GM12878 (cell line): Measurements from ENCODE around the gene TCF7L1. TPM values are rescaled to one million over a fixed set of nuclear protein-coding genes. Genes with fewer than 3 reads are reported as not detected.

Experiments
- ATAC-seq: fragments of 200-7000 bp; cut with Tn5 transposase; 3 replicates; pipeline ENCODE4 v1.9.1; 2020; ENCODE audit warnings: mild to moderate bottlenecking, moderate library complexity
- BruUV-seq: library from RNA; stranded (reverse); fragments of 400-500 nt; replicated peaks from 2 replicates; lab custom pipeline; 2021; lab: Mats Ljungman, UMichigan
- CTCF ChIA-PET: fragments of 300-600 bp; sonication (Branson Sonifier 250); formaldehyde crosslinking; extraction: SDS; loops from one replicate; lab custom pipeline; 2021; ENCODE audit warnings: inconsistent platforms; lab: Yijun Ruan, JAX
- POLR2A ChIA-PET: fragments of 350-600 bp; formaldehyde crosslinking; extraction: SDS; loops from one replicate; lab custom pipeline; 2021; ENCODE audit warnings: inconsistent platforms; lab: Charles Lee
- RAD21 ChIA-PET: fragments of 300-600 bp; sonication (Branson Sonifier 250); formaldehyde crosslinking; loops from one replicate; lab custom pipeline; 2023; ENCODE audit warnings: antibody characterized with exemption; ENCODE audit not compliant: unreplicated experiment; lab: Charles Lee
- SMC1A ChIA-PET: fragments of 300-600 bp; sonication (Branson Sonifier 250); formaldehyde crosslinking; loops from one replicate; lab custom pipeline; 2023; ENCODE audit not compliant: unreplicated experiment, uncharacterized antibody; lab: Charles Lee
- DNase-seq: peaks from one replicate; pipeline ENCODE4 v3.0.0-alpha.2; 2011; ENCODE audit warnings: low read depth, low spot score
- FAIRE-seq: peaks from 3 replicates; lab custom pipeline; 2011; peaks lifted over from hg19 to GRCh38; lab: Jason Lieb, UNC
- H2AFZ ChIP-seq: 2 replicates; pipeline ENCODE4 v1.6.0; 2011; ENCODE audit warnings: low read depth, low read length, control low read depth; ENCODE audit not compliant: control insufficient read depth
- H3K27ac ChIP-seq: 2 replicates; pipeline ENCODE4 v1.5.1; 2011; ENCODE audit warnings: control low read depth; ENCODE audit not compliant: control insufficient read depth, insufficient read depth
- H3K27me3 ChIP-seq, 2 experiments: replicated peaks in 1 of 2; 2 replicates each; pipeline versions ENCODE4 v1.6.0 to v1.6.1; 2011; ENCODE audit warnings: low read length in 1 of 2; ENCODE audit not compliant: control insufficient read depth in 2 of 2, insufficient read depth in 2 of 2
- H3K36me3 ChIP-seq, 2 experiments: 2 replicates each; pipeline ENCODE4 v1.5.1; 2011; ENCODE audit warnings: low read length in 1 of 2; ENCODE audit not compliant: control insufficient read depth in 2 of 2, insufficient read depth in 2 of 2
- H3K4me1 ChIP-seq: 2 replicates; pipeline ENCODE4 v1.6.1; 2011; ENCODE audit warnings: mild to moderate bottlenecking, low read length, moderate library complexity, mixed read lengths; ENCODE audit not compliant: control insufficient read depth, insufficient read depth
- H3K4me2 ChIP-seq: 2 replicates; pipeline ENCODE4 v1.6.0; 2011; ENCODE audit warnings: control low read depth; ENCODE audit not compliant: control insufficient read depth, insufficient read depth
- H3K4me3 ChIP-seq: fragments of 200-600 bp; sonication (generic); 2 replicates; pipeline ENCODE4 v1.5.1; 2016
- H3K79me2 ChIP-seq: 2 replicates; pipeline ENCODE4 v1.6.0; 2011; ENCODE audit warnings: low read length; ENCODE audit not compliant: control insufficient read depth, insufficient read depth
- H3K9ac ChIP-seq: 2 replicates; pipeline ENCODE4 v1.8.0; 2011; ENCODE audit warnings: low read length, control low read depth, mixed read lengths; ENCODE audit not compliant: control insufficient read depth, insufficient read depth
- H3K9me3 ChIP-seq: replicated peaks from 3 replicates; pipeline ENCODE4 v1.5.1; 2011; ENCODE audit warnings: mild to moderate bottlenecking, low read length; ENCODE audit not compliant: control insufficient read depth, insufficient read depth
- H4K20me1 ChIP-seq: 2 replicates; pipeline ENCODE4 v1.6.0; 2011; ENCODE audit not compliant: control insufficient read depth, insufficient read depth
- BACH1 ChIP-seq: fragments of 450-650 bp; IDR thresholded peaks from 2 replicates; pipeline ENCODE4 v1.6.1; 2017; ENCODE audit warnings: mild to moderate bottlenecking, borderline replicate concordance
- E4F1 ChIP-seq: fragments of 450-650 bp; IDR thresholded peaks from 2 replicates; pipeline ENCODE4 v1.6.1; 2018; ENCODE audit warnings: borderline replicate concordance, mild to moderate bottlenecking; ENCODE audit not compliant: partially characterized antibody
- KAT2A ChIP-seq: conservative IDR thresholded peaks from 2 replicates; pipeline ENCODE4 v1.6.1; 2011; ENCODE audit warnings: low read depth, low read length; ENCODE audit not compliant: control insufficient read depth
- MAX ChIP-seq: IDR thresholded peaks from 2 replicates; pipeline ENCODE4 v1.6.1; 2012; ENCODE audit warnings: low read depth, low read length, improper control_type of control experiment
- MEF2B ChIP-seq: fragments of 450-650 bp; IDR thresholded peaks from 2 replicates; pipeline ENCODE4 v1.6.1; 2018; ENCODE audit warnings: mild to moderate bottlenecking, moderate library complexity; ENCODE audit not compliant: partially characterized antibody, poor library complexity, severe bottlenecking
- MYC ChIP-seq: IDR thresholded peaks from 2 replicates; pipeline ENCODE4 v1.6.1; 2011; ENCODE audit warnings: mild to moderate bottlenecking, low read length, moderate library complexity, inconsistent platforms; ENCODE audit not compliant: insufficient read depth, insufficient replicate concordance, insufficient read length, severe bottlenecking
- NRF1 ChIP-seq: conservative IDR thresholded peaks from 2 replicates; pipeline ENCODE4 v1.6.1; 2011; ENCODE audit warnings: mild to moderate bottlenecking, low read depth, low read length, improper control_type of control experiment
- PML ChIP-seq: IDR thresholded peaks from 2 replicates; pipeline ENCODE4 v1.6.1; 2012; ENCODE audit warnings: low read length, inconsistent platforms
- SKIL ChIP-seq: fragments of 450-650 bp; IDR thresholded peaks from 2 replicates; pipeline ENCODE4 v1.6.1; 2017; ENCODE audit warnings: mild to moderate bottlenecking, low read depth, inconsistent platforms; ENCODE audit not compliant: poor library complexity, severe bottlenecking
- SMAD1 ChIP-seq: fragments of 450-650 bp; IDR thresholded peaks from 2 replicates; pipeline ENCODE4 v1.6.1; 2018; ENCODE audit warnings: mild to moderate bottlenecking, low read depth; ENCODE audit not compliant: partially characterized antibody
- STAT1 ChIP-seq: fragments of 450-650 bp; conservative IDR thresholded peaks from 2 replicates; pipeline ENCODE4 v1.6.1; 2014; ENCODE audit warnings: antibody characterized with exemption, mild to moderate bottlenecking
- SUZ12 ChIP-seq: fragments of 200-600 bp; sonication (generic); IDR thresholded peaks from one replicate; pipeline ENCODE4 v1.6.1; 2018; ENCODE audit warnings: antibody characterized with exemption, mild to moderate bottlenecking; ENCODE audit not compliant: unreplicated experiment
- ZNF24 ChIP-seq: fragments of 450-650 bp; IDR thresholded peaks from 2 replicates; pipeline ENCODE4 v1.6.1; 2017; ENCODE audit warnings: antibody characterized with exemption, mild to moderate bottlenecking
- WGBS: methylation state at CpG from one replicate; pipeline ENCODE4 v1.1.6; 2016; ENCODE audit warnings: low lambda C conversion rate; ENCODE audit not compliant: insufficient replicate concordance, insufficient coverage; ENCODE audit errors: missing lambda C conversion rate; 5-methylcytosine and 5-hydroxymethylcytosine counted together
- in situ Hi-C: fragments of 300-500 bp; cut with MboI; formaldehyde crosslinking; loops from 9 replicates; pipeline ENCODE4 v1.14.3; 2018; ENCODE audit warnings: mixed read lengths
- intact Hi-C: fragments of 100-400 bp; cut with micrococcal nuclease; formaldehyde crosslinking; loops from one replicate; pipeline ENCODE4 v1.14.2; 2022; ENCODE audit not compliant: unreplicated experiment
- polyA plus RNA-seq, 11 experiments: library from polyadenylated mRNA; depleted of rRNA in 4 of 11; unstranded in 6 of 11; stranded (reverse) in 5 of 11; fragments of >200 nt; fragmentation: Nextera tagmentation in 4 of 11; fragmentation: Illumina TruSeq in 1 of 11; extraction: Ambion mirVana in 4 of 11; extraction: Trizol in 1 of 11; gene quantifications; 1 replicate in 1 of 11; 2 replicates in 10 of 11; pipeline versions ENCODE4 v1.2.1 to v1.2.3, GENCODE V29; 2011 to 2016; ENCODE audit warnings: inconsistent platforms in 2 of 11, missing spikeins in 2 of 11, low read depth in 1 of 11
- total RNA-seq, 4 experiments: library from RNA; depleted of rRNA in 3 of 4; stranded (reverse); fragments of >200 nt in 3 of 4; fragmentation: Illumina TruSeq in 1 of 4; extraction: Trizol in 1 of 4; gene quantifications; 2 replicates each; pipeline versions ENCODE4 v1.2.1 to v1.2.3, GENCODE V29; 2013 to 2021

TCF7L1 gene
- total and polyA plus RNA-seq, 10 of the 15 experiments (the other 5 are each of a cell fraction or from before 2014, with no cell fraction given): 0.03 to 0.11 (median 0.10) TPM; not detected in 7

GRCh38 chr2:85119900-85120299 lies 13.3 kb upstream of the TCF7L1 start:
- no peak overlapping the region for H2AFZ ChIP-seq
- intact Hi-C loops (no loop called here), in situ Hi-C loops (no loop called here)
- ChIA-PET CTCF (no interaction called here), SMC1A (no interaction called here), POLR2A (no interaction called here), RAD21 (no interaction called here)
- no TSS peak for BruUV-seq
- no peaks in the 10 kb centered on the region; a peak in 2 of 4 replicates for H3K27me3 ChIP-seq
- TF ChIP-seq STAT1 (no peak), SMAD1 (no peak), BACH1 (no peak), MEF2B (no peak), SUZ12 (no peak), MYC (no peak), PML (no peak)
- DNase-seq (no peak), FAIRE-seq (no peak), ATAC-seq (no peak)
- H4K20me1 ChIP-seq: no peaks in the 10 kb centered on the region
- H3K79me2 ChIP-seq: no peaks in the 10 kb centered on the region
- no peak overlapping the region for H3K27ac ChIP-seq
- H3K9me3 ChIP-seq: no peaks in the 10 kb centered on the region
- H3K4me2 ChIP-seq: no peak overlapping the region
- no peak overlapping the region for H3K4me3 ChIP-seq
- H3K36me3 ChIP-seq: no peaks in the 10 kb centered on the region
- H3K9ac ChIP-seq: no peak overlapping the region
- no peaks in the 10 kb centered on the region for H3K4me1 ChIP-seq

GRCh38 chr2:85120363-85120762 lies 12.8 kb upstream of the TCF7L1 start:
- RAD21 ChIA-PET: no interaction called here
- TF ChIP-seq SKIL (no peak), MAX (no peak), E4F1 (no peak), ZNF24 (no peak), KAT2A (no peak), NRF1 (no peak), MYC (no peak)

More at GRCh38 chr2:85120363-85120762, 12.8 kb upstream of the TCF7L1 start:
- Histone ChIP-seq H3K9me3 (no peaks in the 10 kb centered on the region), H3K4me3 (no peak overlapping the region), H3K4me1 (no peaks in the 10 kb centered on the region), H3K4me2 (no peak overlapping the region), H2AFZ (no peak overlapping the region), H3K27ac (no peak overlapping the region), H3K9ac (no peak overlapping the region), H3K36me3 (no peaks in the 10 kb centered on the region), H4K20me1 (no peaks in the 10 kb centered on the region), H3K27me3 (no peaks in the 10 kb centered on the region; a peak in 2 of 4 replicates), H3K79me2 (no peaks in the 10 kb centered on the region)
- in situ Hi-C loops (no loop called here), intact Hi-C loops (no loop called here)
- ChIA-PET CTCF (no interaction called here), POLR2A (no interaction called here), SMC1A (no interaction called here)
- no peak for ATAC-seq
- no peak for FAIRE-seq
- WGBS: 0% methylated on average over 1 of the region's 1 CpG
- BruUV-seq: no TSS peak
- DNase-seq: no peak
